Nucleus accumbens (tissue), 56 donors: ENCODE measurements around the gene CLIC2.

ENCODE experiments used
- DNase-seq, 56 donors: peaks; one replicate each; lab custom pipeline; 2025; lab: John Stamatoyannopoulos, UW

Gene CLIC2

DNA sequence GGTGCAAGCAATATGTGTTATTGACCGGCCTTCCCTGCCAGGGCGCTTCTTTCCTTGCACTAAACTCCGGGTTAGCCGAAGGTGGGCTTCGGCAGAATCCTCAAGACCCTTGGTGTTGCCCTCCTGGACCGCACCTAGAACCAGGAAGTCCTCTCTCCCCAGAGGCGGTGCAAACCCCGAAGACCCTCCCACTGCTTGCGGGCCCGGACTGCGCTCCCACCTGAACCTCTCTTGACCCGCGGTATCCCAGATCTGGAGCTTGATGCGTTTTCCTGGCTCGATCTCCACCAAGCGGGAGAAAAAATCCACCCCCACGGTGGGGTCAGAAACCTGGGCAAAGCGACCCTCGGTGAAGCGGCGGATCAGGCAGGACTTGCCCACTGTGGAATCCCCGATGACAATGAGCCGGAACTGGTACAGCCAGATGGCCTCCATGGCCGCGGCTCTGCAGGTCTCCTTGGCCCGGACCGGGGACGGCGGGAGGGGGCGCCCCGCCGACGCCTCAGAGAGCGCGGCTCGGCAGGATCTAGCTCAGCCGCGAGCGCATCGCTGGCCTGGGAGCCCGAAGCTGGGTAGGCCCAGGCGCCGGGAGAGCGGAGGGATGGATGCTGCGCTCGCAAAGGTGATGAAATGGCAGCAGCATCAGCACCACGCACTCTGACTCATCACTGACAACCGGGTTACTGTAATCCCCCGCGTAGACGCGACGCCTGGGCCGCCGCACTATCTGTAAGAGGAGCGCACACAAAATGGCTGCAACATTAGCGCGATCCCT is 70.4 kb downstream of the CLIC2 start, which contains the start of gene RAB39B:
Gene RAB39B (minus strand): TSS at position 638 of the 775 bp plus-strand sequence. CDS start 203 bp downstream, at position 435.
- peak; percentile 1 to 83 (median 52) for DNase-seq

DNA sequence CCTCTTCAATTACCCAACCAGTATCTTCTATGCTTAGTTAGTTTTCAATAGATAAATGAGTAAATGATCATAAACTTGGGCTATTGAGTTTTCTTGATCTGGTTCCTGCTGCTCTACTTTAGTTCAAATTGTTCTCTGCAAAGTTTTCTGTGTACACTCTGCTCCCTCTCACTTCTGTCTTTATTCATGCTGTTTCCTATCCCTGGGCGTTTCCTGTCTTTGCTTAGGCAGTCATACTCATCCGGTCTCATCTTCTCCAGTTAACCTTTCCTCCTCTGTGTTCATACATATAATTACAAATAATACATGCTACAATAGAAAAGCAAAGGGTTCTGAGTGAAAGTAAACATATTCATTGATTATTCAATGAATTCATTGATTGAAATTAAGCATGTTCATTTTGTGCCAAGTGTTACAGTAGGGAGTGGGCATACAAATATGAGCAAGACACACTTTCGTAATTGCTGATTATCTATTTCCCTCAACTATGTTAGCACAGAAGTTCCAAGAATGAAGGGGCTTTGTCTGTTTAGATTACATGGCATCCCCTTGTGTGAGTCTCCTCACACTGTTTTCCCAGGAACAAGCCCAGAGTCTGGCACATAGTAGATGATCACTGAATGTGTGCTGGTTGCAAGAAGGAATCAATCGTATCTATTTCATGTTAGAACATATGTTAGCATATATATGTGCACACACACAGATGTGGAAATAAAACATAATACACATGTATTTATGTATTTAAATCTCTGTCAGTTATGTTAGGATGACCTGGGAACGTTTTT is 71.3 kb downstream of the CLIC2 start:
- no peak for DNase-seq

DNA sequence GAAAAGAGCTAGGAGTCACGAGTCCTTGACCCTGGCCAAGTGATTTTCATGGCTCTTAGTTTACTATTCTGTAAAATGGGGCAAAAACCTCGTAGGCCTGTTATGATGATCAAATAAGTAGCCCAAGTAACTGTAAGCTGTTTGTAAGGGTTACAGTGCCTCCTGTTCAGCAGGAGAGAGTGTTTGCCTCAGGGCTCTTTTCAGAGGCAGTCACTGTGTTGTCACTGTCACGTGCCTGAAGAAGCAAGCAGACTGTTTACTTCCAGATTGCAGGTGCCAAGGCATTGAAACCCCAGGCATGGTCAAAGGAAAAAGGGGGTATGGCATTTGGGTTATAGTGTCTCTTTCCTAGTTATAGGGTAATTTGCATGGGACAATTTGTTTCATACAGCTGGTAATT is 74.7 kb downstream of the CLIC2 start:
- no peak for DNase-seq

DNA sequence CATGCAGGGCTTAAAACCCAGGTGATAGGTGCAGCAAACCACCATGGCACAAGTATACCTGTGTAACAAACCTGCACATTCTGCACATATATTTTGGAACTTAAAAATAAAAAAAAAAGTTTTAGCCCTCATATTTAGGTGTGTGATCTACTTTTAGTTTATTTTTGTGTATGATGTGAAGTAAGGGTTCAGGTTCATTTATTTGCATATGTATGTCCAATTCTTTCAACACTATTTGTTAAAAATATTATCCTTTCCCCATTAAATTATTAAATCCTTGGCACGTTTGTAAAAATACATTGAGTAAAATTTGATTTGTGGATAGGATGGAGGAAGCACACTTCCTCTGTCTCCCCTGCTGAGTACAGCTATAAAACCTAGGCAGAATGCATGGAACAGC is 83.0 kb downstream of the CLIC2 start:
- no peak for DNase-seq

DNA sequence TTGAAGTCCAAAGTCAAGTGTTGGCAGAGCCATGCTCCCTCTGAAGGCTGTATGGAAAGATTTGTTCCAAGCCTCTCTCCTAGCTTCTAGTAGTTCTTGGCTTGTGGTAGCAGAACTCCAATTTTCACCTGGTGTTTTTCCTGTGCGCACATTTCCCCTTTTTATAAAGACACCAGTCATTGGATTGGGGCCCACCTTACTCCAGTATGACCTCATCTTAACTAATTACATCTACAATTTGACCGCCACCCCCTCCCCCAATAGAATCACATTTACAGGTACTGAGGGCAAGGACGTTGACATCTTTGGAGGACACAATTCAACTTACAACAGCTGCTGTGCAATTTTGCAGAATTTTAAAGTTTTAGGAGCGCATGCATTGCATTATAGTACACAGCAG is 86.9 kb downstream of the CLIC2 start:
- DNase-seq, result no peak

DNA sequence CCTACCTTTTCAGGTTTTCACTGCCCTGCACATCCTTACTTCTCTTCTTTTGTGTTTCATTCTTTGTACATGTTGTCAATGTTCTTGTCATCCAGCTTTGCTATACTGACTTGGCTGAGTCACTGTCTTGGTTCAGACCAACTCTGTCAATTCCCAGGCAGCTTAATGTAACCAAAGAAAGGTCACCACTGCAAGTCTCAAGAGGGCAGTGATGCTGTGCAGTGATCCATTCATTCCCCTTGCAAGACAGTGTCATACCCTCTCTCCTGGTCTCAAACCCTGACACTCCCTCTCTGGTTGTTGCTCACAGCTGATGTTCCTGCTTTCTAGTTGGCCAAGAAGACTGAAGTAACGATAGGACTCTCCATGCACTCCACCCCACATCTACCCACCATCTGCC is 87.7 kb downstream of the CLIC2 start:
- DNase-seq, result no peak

DNA sequence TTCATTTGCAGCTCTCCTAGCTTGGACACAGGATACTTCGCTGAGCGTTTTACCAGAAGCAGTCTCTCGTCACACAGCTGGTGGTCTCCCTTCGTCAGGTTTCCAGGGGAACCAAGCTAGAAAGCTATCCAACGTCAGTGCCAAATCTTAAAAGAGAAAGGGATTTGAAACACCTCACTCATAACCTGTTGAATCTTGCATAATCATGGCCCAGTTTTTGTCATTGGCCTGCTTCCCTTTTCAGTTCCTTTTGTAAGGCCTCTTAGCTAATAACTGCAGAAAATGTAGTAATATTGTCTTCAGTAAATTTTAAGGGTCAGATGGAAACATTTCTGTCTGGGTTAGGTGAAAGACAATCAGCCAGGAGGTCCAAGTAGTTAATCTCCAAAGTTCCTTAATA is 92.1 kb downstream of the CLIC2 start:
- no peak for DNase-seq

DNA sequence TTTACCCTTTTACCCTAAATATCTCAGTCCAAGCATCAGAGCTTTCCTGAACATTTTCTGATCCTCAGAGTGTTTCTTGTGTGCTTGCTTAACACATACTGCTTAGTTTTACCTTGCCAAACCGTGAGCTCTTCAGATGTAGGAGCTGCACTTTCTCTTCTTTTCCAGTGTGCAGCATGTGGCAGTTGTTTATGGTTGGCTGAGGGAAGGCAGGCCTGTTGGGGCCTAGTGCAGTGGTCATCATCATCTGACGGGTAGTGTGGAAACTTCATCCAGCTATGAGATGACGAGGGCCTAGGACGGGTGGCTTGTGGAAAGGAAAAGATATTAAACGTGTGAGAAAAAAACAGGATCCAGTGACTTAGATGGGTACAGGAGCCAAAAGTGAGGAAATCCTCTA is 96.7 kb downstream of the CLIC2 start:
- DNase-seq, result no peak

DNA sequence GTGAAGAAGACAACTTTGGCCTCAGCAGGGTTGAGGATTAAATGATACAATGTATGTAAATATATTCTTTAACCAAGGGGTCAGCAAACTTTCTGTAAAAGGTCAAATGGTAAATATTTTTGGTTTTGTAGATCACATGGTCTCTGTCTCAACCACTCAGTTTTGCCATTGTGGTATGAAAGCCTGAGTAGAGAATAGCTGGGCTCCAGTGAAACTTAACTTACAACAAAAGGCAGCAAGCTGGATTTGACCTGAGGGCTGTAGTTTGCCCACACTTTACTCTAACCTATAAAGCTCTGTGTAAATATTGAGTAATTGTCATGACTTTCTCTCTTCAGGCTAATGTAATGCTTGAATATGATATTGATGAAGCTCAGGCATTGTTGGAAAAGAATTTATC is 98.5 kb downstream of the CLIC2 start:
- no peak for DNase-seq

DNA sequence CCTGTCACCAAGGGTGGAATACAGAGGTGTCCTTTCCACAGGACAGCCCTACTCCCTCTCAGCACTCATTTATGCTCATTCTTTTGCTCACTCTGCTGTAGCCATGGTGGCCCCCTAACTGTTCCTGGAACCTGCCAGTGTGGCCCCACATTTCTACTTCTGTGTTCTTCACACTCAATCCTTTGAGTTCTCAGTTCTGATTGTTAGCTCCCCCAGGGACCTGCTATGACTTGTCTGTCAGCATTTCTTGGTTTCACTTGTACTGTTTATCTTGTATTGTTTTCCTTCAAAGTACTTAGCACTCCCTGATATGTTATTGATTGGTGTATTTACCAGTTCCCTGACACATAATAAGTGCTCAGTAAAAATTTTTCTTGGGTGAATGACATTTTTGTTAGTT is 103.3 kb downstream of the CLIC2 start:
- DNase-seq, result no peak
